Measurements from ENCODE around the gene RBP3. TPM values are rescaled to one million over a fixed set of nuclear protein-coding genes. Genes with fewer than 3 reads are reported as not detected.

Gene RBP3
- total RNA-seq, 4 donors from 2014 or later: not detected

- intact Hi-C loops (cut with DNase I; ENCODE audit: low total_unique reads): no loop called here
- no peak for TF ChIP-seq CTCF (IDR thresholded peaks at IDR 0.05)
- TF ChIP-seq POLR2A (IDR thresholded peaks at IDR 0.05): no peak
- H3K4me3 ChIP-seq (ENCODE audit: low read depth, poor library complexity, severe bottlenecking): no peak overlapping the region
- 77 to 86% methylated on average over 10 of the region's 10 CpGs for WGBS, 2 donors
- DNase-seq (ENCODE audit: low spot score in 2 of 2): peak in 1 of 2 donors; percentile 9
Observed at GRCh38 chr10:47376522-47377220, 28.5 kb downstream of the RBP3 start.

- 85 to 94% methylated on average over 4 of the region's 4 CpGs for WGBS, 2 donors
- intact Hi-C loops (cut with DNase I; ENCODE audit: low total_unique reads): no loop called here
- TF ChIP-seq POLR2A (IDR thresholded peaks at IDR 0.05) (no peak), CTCF (IDR thresholded peaks at IDR 0.05) (no peak)
- no peak for DNase-seq (ENCODE audit: low spot score in 2 of 2)
- H3K4me3 ChIP-seq (ENCODE audit: low read depth, poor library complexity, severe bottlenecking): no peak overlapping the region
Observed at GRCh38 chr10:47378183-47378510, 30.0 kb downstream of the RBP3 start.

GRCh38 chr10:47378606-47379444 lies 30.7 kb downstream of the RBP3 start:
- H3K4me3 ChIP-seq (ENCODE audit: low read depth, poor library complexity, severe bottlenecking): no peak overlapping the region
- 78 to 81% methylated on average over 15 of the region's 15 CpGs for WGBS, 2 donors
- TF ChIP-seq POLR2A (IDR thresholded peaks at IDR 0.05) (no peak), CTCF (IDR thresholded peaks at IDR 0.05) (no peak)
- DNase-seq (ENCODE audit: low spot score in 2 of 2): peak in 1 of 2 donors; percentile 11
- intact Hi-C loops (cut with DNase I; ENCODE audit: low total_unique reads): no loop called here

- WGBS, 2 donors: 71 to 91% methylated on average over 7 of the region's 7 CpGs
- peak in 1 of 2 donors; percentile 1 for DNase-seq (ENCODE audit: low spot score in 2 of 2)
- TF ChIP-seq CTCF (IDR thresholded peaks at IDR 0.05) (no peak), POLR2A (IDR thresholded peaks at IDR 0.05) (no peak)
- no peak overlapping the region for H3K4me3 ChIP-seq (ENCODE audit: low read depth, poor library complexity, severe bottlenecking)
- intact Hi-C loops (cut with DNase I; ENCODE audit: low total_unique reads): no loop called here
Observed at GRCh38 chr10:47379445-47379785, 31.3 kb downstream of the RBP3 start.

- no peak overlapping the region for H3K4me3 ChIP-seq (ENCODE audit: low read depth, poor library complexity, severe bottlenecking)
- WGBS, 2 donors: 83 to 93% methylated on average over 10 of the region's 11 CpGs
- intact Hi-C loops (cut with DNase I; ENCODE audit: low total_unique reads): no loop called here
- no peak for TF ChIP-seq POLR2A (IDR thresholded peaks at IDR 0.05)
- TF ChIP-seq CTCF (IDR thresholded peaks at IDR 0.05): no peak
- DNase-seq (ENCODE audit: low spot score in 2 of 2): peak in 1 of 2 donors; percentile 5
Observed at GRCh38 chr10:47379901-47380300, 31.7 kb downstream of the RBP3 start.
